Heart right ventricle (tissue), 16 donors: ENCODE data around the gene RPS3. TPM values are rescaled to one million over a fixed set of nuclear protein-coding genes. Genes with fewer than 3 reads are reported as not detected.

Experiments used
- ATAC-seq, 8 donors: fragments of 200-7000 bp; cut with Tn5 transposase; one replicate each; pipeline ENCODE4 v1.9.1; 2020; ENCODE audit warnings: mild to moderate bottlenecking in 8 of 8, moderate library complexity in 8 of 8, moderate number of reproducible peaks in 1 of 8
- DNase-seq, 2 donors: peaks; one replicate each; pipeline ENCODE4 v3.0.0-alpha.2; 2020
- H3K27ac ChIP-seq, 10 donors: fragments of 200-600 bp; sonication (generic) in 2 of 10; one replicate each; pipeline versions ENCODE4 v1.5.0 to v1.8.0; 2020 to 2022; ENCODE audit warnings: mild to moderate bottlenecking in 3 of 10
- H3K27me3 ChIP-seq, 7 donors: fragments of 200-600 bp; one replicate each; pipeline ENCODE4 v1.8.0; 2021 to 2022; ENCODE audit warnings: mild to moderate bottlenecking in 2 of 7
- H3K36me3 ChIP-seq, 9 donors: fragments of 200-600 bp; sonication (generic) in 1 of 9; one replicate each; pipeline versions ENCODE4 v1.5.0 to v1.8.0; 2020 to 2022; ENCODE audit warnings: mild to moderate bottlenecking in 2 of 9
- H3K4me1 ChIP-seq, 9 donors: fragments of 200-600 bp; sonication (generic) in 1 of 9; one replicate each; pipeline versions ENCODE4 v1.5.0 to v1.8.0; 2020 to 2022; ENCODE audit warnings: mild to moderate bottlenecking in 4 of 9
- H3K4me3 ChIP-seq, 10 donors: fragments of 200-600 bp; sonication (generic) in 2 of 10; one replicate each; pipeline versions ENCODE4 v1.5.0 to v1.8.0; 2020 to 2022; ENCODE audit warnings: mild to moderate bottlenecking in 7 of 10, moderate library complexity in 2 of 10
- H3K9me3 ChIP-seq, 11 donors: fragments of 200-600 bp in 10 of 11; sonication (generic) in 2 of 11; one replicate each; pipeline versions ENCODE4 v1.5.0 to v1.8.0; 2013 to 2022; ENCODE audit warnings: mild to moderate bottlenecking in 2 of 11, control low read depth in 1 of 11, moderate library complexity in 1 of 11
- CTCF ChIP-seq, 9 donors: fragments of 200-600 bp; sonication (generic) in 2 of 9; IDR thresholded peaks; one replicate each; pipeline versions ENCODE4 v1.5.0 to v1.8.0; 2021 to 2022; ENCODE audit warnings: antibody characterized with exemption in 9 of 9, mild to moderate bottlenecking in 5 of 9, moderate library complexity in 1 of 9
- WGBS, 2 donors: extraction: QIAGEN DNeasy Blood & Tissue Kit; methylation state at CpG; one replicate each; pipeline ENCODE4 v1.1.7; 2013; ENCODE audit warnings: inconsistent platforms in 1 of 2; 5-methylcytosine and 5-hydroxymethylcytosine counted together
- intact Hi-C, 10 donors: fragments of 100-400 bp; cut with DNase I; formaldehyde crosslinking; loops; one replicate each; pipeline versions ENCODE4 v1.11.1 to v1.14.2; 2022
- polyA plus RNA-seq, 2 donors: library from polyadenylated mRNA; stranded (reverse); fragments of 200-250 nt; gene quantifications; one replicate each; pipeline ENCODE4 v1.2.3, GENCODE V29; 2013
- total RNA-seq, 10 donors: library from RNA; stranded (reverse); fragmentation: NEBNext Ultra II Directional in 3 of 10; extraction: Animal tissue kit (Norgen Biotek cat#: 25700) in 3 of 10; gene quantifications; one replicate each; pipeline versions ENCODE4 v1.2.1 to v1.2.4, GENCODE V29; 2021 to 2023
- donor health status: Arrhythmogenic right ventricular cardiomyopathy.
- donor health status: ischemic (EF 13 %, LVEDD 7.1; RV severe dilation, severe dysfunction).
- donor health status: healthy with polysubstance abuse.
- donor health status: DM: no; HTN: yes; CAD: no.
- donor health status: DM: no; HTN: no; CAD: no.
- donor health status: ischemic (EF 25% LVEDD 6.9; RV normal size, moderate dysfunction).
- donor health status: ischemic (EF 25% LVEDD 5.7; RV mildly dilated, moderate dysfunction).
- donor health status: healthy.
- donor health status: DM: yes; HTN: yes; CAD: no.
- donor health status: Ischemic cardiomyopathy.
- donor health status: ischemic (EF 35%, LVEDD 5.7; RV mildly dilated, moderate dysfunction).
- donor health status: nonischemic (EF 11% LVEDD 7.7; RV severe dilation, severe dysfunction).
- donor health status: DM: yes; HTN: yes; CAD: no.
- donor health status: PGD.
- donor health status: ischemic (EF 29% LVEDD 5.4; RV normal size, mild dysfunction).
- donor health status: nonischemic (EF 23%, LVEDD 6.1; RV moderate dilation, normal function).

Gene RPS3
- total and polyA plus RNA-seq, 12 donors: 698 to 1,945 (median 939) TPM

GRCh38 chr11:75422248-75423231 lies 23.2 kb downstream of the RPS3 start:
- ATAC-seq: no peak
- intact Hi-C loops: no loop called here
- Histone ChIP-seq H3K4me3 (no peak overlapping the region), H3K27me3 (no peaks in the 10 kb centered on the region), H3K4me1 (peaks cover 0 to 27% (median 5%) of the 10 kb centered on the region in 9 donors), H3K36me3 (peaks cover 0 to 30% (median 8%) of the 10 kb centered on the region in 9 donors), H3K9me3 (no peaks in the 10 kb centered on the region), H3K27ac (no peak overlapping the region)
- no peak for TF ChIP-seq CTCF (IDR thresholded peaks at IDR 0.05)
- DNase-seq: no peak
- 92% methylated on average over 15 of the region's 15 CpGs for WGBS, 2 donors

- TF ChIP-seq CTCF (IDR thresholded peaks at IDR 0.05): no peak
- intact Hi-C loops: no loop called here
- peaks cover 0 to 33% (median 5%) of the 10 kb centered on the region in 9 donors for H3K4me1 ChIP-seq
- H3K9me3 ChIP-seq: no peaks in the 10 kb centered on the region
- H3K27me3 ChIP-seq: peaks cover 0 to 6% (median 0%) of the 10 kb centered on the region in 7 donors
- no peak overlapping the region for H3K4me3 ChIP-seq
- ATAC-seq (no peak), DNase-seq (no peak)
- no peak overlapping the region for H3K27ac ChIP-seq
- peaks cover 0 to 30% (median 8%) of the 10 kb centered on the region in 9 donors for H3K36me3 ChIP-seq
- 75 to 86% methylated on average over 9 of the region's 9 CpGs for WGBS, 2 donors
Observed at GRCh38 chr11:75423721-75424120, 24.4 kb downstream of the RPS3 start.

GRCh38 chr11:75424396-75424795 lies 25.1 kb downstream of the RPS3 start:
- WGBS, 2 donors: 93% methylated on average over 1 of the region's 1 CpG
- H3K36me3 ChIP-seq: peaks cover 0 to 30% (median 8%) of the 10 kb centered on the region in 9 donors
- TF ChIP-seq CTCF (IDR thresholded peaks at IDR 0.05): no peak
- peak in 1 of 2 donors; percentile 39 for DNase-seq
- peaks cover 0 to 13% (median 4%) of the 10 kb centered on the region in 7 donors for H3K27me3 ChIP-seq
- H3K9me3 ChIP-seq: peaks cover 0 to 2% (median 0%) of the 10 kb centered on the region in 11 donors
- H3K27ac ChIP-seq: no peak overlapping the region
- H3K4me3 ChIP-seq: no peak overlapping the region
- ATAC-seq: peak in 4 of 8 donors; percentile 30 to 55 (median 32)
- intact Hi-C loops: no loop called here
- peaks cover 0 to 32% (median 5%) of the 10 kb centered on the region in 9 donors for H3K4me1 ChIP-seq

- no peak overlapping the region for H3K4me3 ChIP-seq
- DNase-seq: no peak
- peaks cover under 1 to 34% (median 6%) of the 10 kb centered on the region in 9 donors for H3K4me1 ChIP-seq
- H3K27me3 ChIP-seq: peaks cover 0 to 21% (median 9%) of the 10 kb centered on the region in 7 donors
- 75 to 80% methylated on average over 25 to 29 of the region's 29 CpGs for WGBS, 2 donors
- no peak for ATAC-seq
- peaks cover 0 to 30% (median 8%) of the 10 kb centered on the region in 9 donors for H3K36me3 ChIP-seq
- H3K9me3 ChIP-seq: peaks cover 0 to 6% (median 0%) of the 10 kb centered on the region in 11 donors
- peak in 3 of 9 donors; percentile 10 to 17 (median 11) for TF ChIP-seq CTCF (IDR thresholded peaks at IDR 0.05)
- H3K27ac ChIP-seq: no peak overlapping the region
- intact Hi-C loops: no loop called here
Observed at GRCh38 chr11:75425422-75425821, 26.1 kb downstream of the RPS3 start.
